GM23338 (cell line): Measurements from ENCODE around the gene PRR22.

Experiments
- CREB1 ChIP-seq: fragments of 250-450 bp; sonication (Bioruptor Pico); IDR thresholded peaks from 2 replicates; pipeline ENCODE4 v1.5.0; 2020; ENCODE audit warnings: low read depth, mild to moderate bottlenecking, moderate library complexity
- CTCF ChIP-seq, 2 experiments: fragments of 200-600 bp in 1 of 2; sonication (generic) in 1 of 2; conservative IDR thresholded peaks; 2 replicates each; pipeline versions ENCODE4 v1.5.1 to v1.6.1; 2016 to 2017; ENCODE audit warnings: antibody characterized with exemption in 2 of 2, low read depth in 2 of 2, mild to moderate bottlenecking in 2 of 2, moderate library complexity in 1 of 2
- EZH2 ChIP-seq: fragments of 200-600 bp; sonication (generic); IDR thresholded peaks from one replicate; pipeline ENCODE4 v1.8.0; 2017; ENCODE audit warnings: antibody characterized with exemption, mild to moderate bottlenecking, low read depth; ENCODE audit not compliant: unreplicated experiment
- EZH2phosphoT487 ChIP-seq: fragments of 200-600 bp; sonication (generic); IDR thresholded peaks from one replicate; pipeline ENCODE4 v1.8.1; 2018; ENCODE audit warnings: antibody characterized with exemption; ENCODE audit not compliant: unreplicated experiment
- JUNB ChIP-seq: IDR thresholded peaks from one replicate; pipeline ENCODE4 v1.6.1; 2016; ENCODE audit warnings: antibody characterized with exemption; ENCODE audit not compliant: unreplicated experiment
- NANOG ChIP-seq: IDR thresholded peaks from 2 replicates; pipeline ENCODE4 v1.6.1; 2016; ENCODE audit warnings: antibody characterized with exemption, borderline replicate concordance
- POLR2AphosphoS5 ChIP-seq: IDR thresholded peaks from 2 replicates; pipeline ENCODE4 v1.6.1; 2016; ENCODE audit warnings: antibody characterized with exemption, low read depth
- REST ChIP-seq: IDR thresholded peaks from one replicate; pipeline ENCODE4 v1.6.1; 2018; ENCODE audit warnings: antibody characterized with exemption; ENCODE audit not compliant: unreplicated experiment
- ZNF114 ChIP-seq: fragments of 250-450 bp; sonication (Bioruptor Pico); IDR thresholded peaks from 2 replicates; pipeline ENCODE4 v1.5.0; 2020; ENCODE audit warnings: mild to moderate bottlenecking, moderate library complexity
- ZNF462 ChIP-seq: fragments of 250-450 bp; sonication (Bioruptor Pico); IDR thresholded peaks from 2 replicates; pipeline ENCODE4 v1.5.0; 2020; ENCODE audit warnings: mild to moderate bottlenecking, moderate library complexity

- no peak for TF ChIP-seq CTCF (conservative IDR thresholded peaks at IDR 0.05; ENCODE audit: low read depth in 2 of 2)
- no peak for TF ChIP-seq EZH2
- TF ChIP-seq POLR2AphosphoS5: no peak
- no peak for TF ChIP-seq EZH2phosphoT487
- no peak for TF ChIP-seq NANOG
- no peak for TF ChIP-seq REST
- no peak for TF ChIP-seq CREB1 (CRISPR knock-in tag)
- no peak for TF ChIP-seq ZNF114 (CRISPR knock-in tag)
- no peak for TF ChIP-seq JUNB
- no peak for TF ChIP-seq ZNF462
Observed at GRCh38 chr19:5801796-5802619, 17.5 kb upstream of the PRR22 start.
